ENCODE measurements around the gene ALDH1A3. TPM values are rescaled to one million over a fixed set of nuclear protein-coding genes. Genes with fewer than 3 reads are reported as not detected.
A peak's percentile ranks its signal among the peaks of the same experiment; 100 is the strongest.
"Not testable (repeated sequence)": the region's sequence is repeated elsewhere in the genome, so short reads cannot be mapped to it uniquely, and the experiment has no call there.

The ALDH1A3 gene
- total and polyA plus RNA-seq, 7 experiments from 2014 or later: not detected

GRCh38 chr15:100849021-100849854, 30.4 kb upstream of the ALDH1A3 start:
- Histone ChIP-seq H3K4me1 (ENCODE audit: control insufficient read depth in 2 of 2, insufficient read depth in 2 of 2, low read length in 2 of 2) (no peaks in the 10 kb centered on the region), H3K27me3 (ENCODE audit: control insufficient read depth in 2 of 2, insufficient read depth in 2 of 2, low read length in 2 of 2) (no peaks in the 10 kb centered on the region), H3K36me3 (ENCODE audit: control insufficient read depth in 2 of 3, insufficient read depth in 3 of 3, low read length in 3 of 3) (no peaks in the 10 kb centered on the region), H3K27ac (ENCODE audit: low read depth, low read length) (no peak overlapping the region), H3K4me3 (ENCODE audit: low read length) (peak overlapping the region; percentile 36), H3K9me3 (ENCODE audit: control insufficient read depth in 2 of 3, low read length in 3 of 3) (no peaks in the 10 kb centered on the region)
- Mint-ChIP-seq H3K9me3 (peaks cover 0 to 1% (median 0%) of the 10 kb centered on the region in 11 donors), H3K4me3 (peak overlapping the region; percentile 82 to 91 (median 88)), H3K36me3 (peaks cover 0 to 4% (median 0%) of the 10 kb centered on the region in 5 donors), H3K27ac (peak overlapping the region in 8 of 9 donors; percentile 18 to 85 (median 62)), H3K4me1 (peaks cover 0 to 13% (median 7%) of the 10 kb centered on the region in 7 donors), H3K27me3 (peaks cover 2 to 33% (median 17%) of the 10 kb centered on the region in 5 donors)
- DNase-seq (peak; percentile 25 to 67 (median 45)), ATAC-seq (peak; percentile 93)
- CTCF ChIA-PET: no interaction called here
- POLR2A ChIA-PET: interaction anchor here (1.0 kb wide), 1 partner anchor 37 kb away, joined by 4 read pairs; no protein-coding TSS in a partner anchor
- intact Hi-C loops (cut with micrococcal nuclease): loop anchor here in 1 of 2 donors (5.0 kb wide), 1 partner anchor 158 kb away; no protein-coding TSS in a partner anchor

DNA sequence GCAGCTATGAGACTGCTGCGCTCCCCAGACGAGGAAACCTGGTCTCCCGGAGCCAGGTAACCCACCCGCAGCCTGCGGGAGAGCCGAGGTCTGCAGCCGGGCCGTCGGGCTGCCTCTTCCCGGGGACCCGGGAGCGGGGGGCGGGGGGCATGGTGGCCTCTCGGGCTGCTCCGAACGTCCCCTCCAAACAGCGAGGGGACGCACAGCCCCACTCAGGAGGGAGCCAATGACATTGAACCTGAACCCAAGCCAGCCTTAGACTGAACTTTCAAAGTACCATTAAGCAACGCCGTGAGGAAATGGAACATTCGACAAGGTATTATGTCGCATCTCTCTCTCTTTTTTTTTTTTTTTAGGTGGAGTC, 29.8 kb upstream of the ALDH1A3 start:
- intact Hi-C loops (cut with micrococcal nuclease): loop anchor here in 1 of 2 donors (5.0 kb wide), 1 partner anchor 157 kb away; no protein-coding TSS in a partner anchor
- Mint-ChIP-seq H3K9me3 (peaks cover 0 to 1% (median 0%) of the 10 kb centered on the region in 11 donors), H3K27me3 (peaks cover 0 to 33% (median 17%) of the 10 kb centered on the region in 5 donors), H3K27ac (no peak overlapping the region), H3K4me3 (peak overlapping the region; percentile 82 to 91 (median 88)), H3K4me1 (peaks cover 0 to 13% (median 7%) of the 10 kb centered on the region in 7 donors), H3K36me3 (peaks cover 0 to 4% (median 0%) of the 10 kb centered on the region in 5 donors)
- POLR2A ChIA-PET: interaction anchor here (1.0 kb wide), 1 partner anchor 38 kb away, joined by 4 read pairs; no protein-coding TSS in a partner anchor
- Histone ChIP-seq H3K27ac (ENCODE audit: low read depth, low read length) (no peak overlapping the region), H3K4me1 (ENCODE audit: control insufficient read depth in 2 of 2, insufficient read depth in 2 of 2, low read length in 2 of 2) (no peaks in the 10 kb centered on the region), H3K36me3 (ENCODE audit: control insufficient read depth in 2 of 3, insufficient read depth in 3 of 3, low read length in 3 of 3) (no peaks in the 10 kb centered on the region), H3K9me3 (ENCODE audit: control insufficient read depth in 2 of 3, low read length in 3 of 3) (no peaks in the 10 kb centered on the region), H3K27me3 (ENCODE audit: control insufficient read depth in 2 of 2, insufficient read depth in 2 of 2, low read length in 2 of 2) (no peaks in the 10 kb centered on the region), H3K4me3 (ENCODE audit: low read length) (peak overlapping the region; percentile 36)
- ATAC-seq: no peak
- DNase-seq: no peak
- CTCF ChIA-PET: no interaction called here

DNA sequence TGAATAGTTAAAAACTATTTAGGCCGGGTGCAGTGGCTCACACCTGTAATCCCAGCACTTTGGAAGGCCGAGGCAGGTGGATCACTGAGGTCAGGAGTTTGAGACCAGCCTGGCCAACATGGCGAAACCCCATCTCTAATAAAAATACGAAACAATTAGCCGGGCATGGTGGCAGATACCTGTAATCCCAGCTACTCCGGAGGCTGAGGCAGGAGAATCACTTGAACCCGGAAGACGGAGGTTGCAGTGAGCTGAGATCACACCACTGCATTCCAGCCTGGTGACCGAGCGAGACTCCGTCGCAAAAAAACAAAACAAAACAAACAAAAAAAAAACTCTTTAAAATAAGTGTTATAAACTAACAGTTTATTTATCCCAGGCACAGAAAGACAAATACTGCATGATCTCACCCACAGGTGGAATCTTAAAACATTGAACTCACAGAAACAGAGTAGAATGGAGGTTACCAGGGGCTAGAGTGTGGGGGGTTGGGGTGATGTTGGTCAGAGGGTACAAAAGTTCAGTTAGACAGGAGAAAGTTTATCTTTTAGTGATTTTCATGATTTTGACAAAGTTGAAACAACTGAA, 28.1 kb upstream of the ALDH1A3 start:
- H3K36me3 ChIP-seq (ENCODE audit: control insufficient read depth in 2 of 3, insufficient read depth in 3 of 3, low read length in 3 of 3); H3K4me3 ChIP-seq (ENCODE audit: low read length); H3K27ac ChIP-seq (ENCODE audit: low read depth, low read length); CTCF ChIA-PET; ATAC-seq; intact Hi-C loops (cut with micrococcal nuclease); H3K27ac Mint-ChIP-seq; H3K9me3 Mint-ChIP-seq; POLR2A ChIA-PET; DNase-seq; H3K4me1 ChIP-seq (ENCODE audit: control insufficient read depth in 2 of 2, insufficient read depth in 2 of 2, low read length in 2 of 2); H3K27me3 ChIP-seq (ENCODE audit: control insufficient read depth in 2 of 2, insufficient read depth in 2 of 2, low read length in 2 of 2); H3K36me3 Mint-ChIP-seq; H3K9me3 ChIP-seq (ENCODE audit: control insufficient read depth in 2 of 3, low read length in 3 of 3): not testable (repeated sequence)
- peaks cover 0 to 13% (median 7%) of the 10 kb centered on the region in 7 donors for H3K4me1 Mint-ChIP-seq
- H3K27me3 Mint-ChIP-seq: peaks cover 0 to 33% (median 22%) of the 10 kb centered on the region in 5 donors
- H3K4me3 Mint-ChIP-seq: peak overlapping the region in 1 of 10 donors; percentile 82

DNA sequence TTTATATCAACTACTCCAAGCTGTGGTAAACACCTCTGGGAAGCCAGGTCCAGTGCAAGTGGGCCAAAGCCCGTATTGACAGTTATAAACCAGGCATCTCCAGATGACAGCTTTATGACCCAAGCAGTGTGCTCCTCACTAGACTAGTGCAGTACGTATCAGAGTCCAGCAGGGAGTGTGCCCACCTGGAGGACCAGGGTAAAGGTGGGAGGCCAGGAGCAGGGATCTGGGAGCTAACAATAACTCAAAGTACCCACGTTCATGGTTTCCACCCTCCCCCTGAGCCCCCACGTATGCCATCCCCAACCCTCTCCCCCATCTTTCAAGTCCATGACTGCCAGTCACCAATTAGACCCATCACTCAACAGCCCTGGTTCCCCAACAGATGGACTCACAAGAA, 27.0 kb upstream of the ALDH1A3 start:
- Histone ChIP-seq H3K9me3 (ENCODE audit: control insufficient read depth in 2 of 3, low read length in 3 of 3) (no peaks in the 10 kb centered on the region), H3K4me3 (ENCODE audit: low read length) (no peak overlapping the region), H3K27me3 (ENCODE audit: control insufficient read depth in 2 of 2, insufficient read depth in 2 of 2, low read length in 2 of 2) (no peaks in the 10 kb centered on the region), H3K27ac (ENCODE audit: low read depth, low read length) (no peak overlapping the region), H3K36me3 (ENCODE audit: control insufficient read depth in 2 of 3, insufficient read depth in 3 of 3, low read length in 3 of 3) (no peaks in the 10 kb centered on the region), H3K4me1 (ENCODE audit: control insufficient read depth in 2 of 2, insufficient read depth in 2 of 2, low read length in 2 of 2) (no peaks in the 10 kb centered on the region)
- no peak overlapping the region for H3K27ac Mint-ChIP-seq
- DNase-seq (no peak), ATAC-seq (no peak)
- peaks cover 0 to 28% (median 16%) of the 10 kb centered on the region in 5 donors for H3K27me3 Mint-ChIP-seq
- ChIA-PET CTCF (no interaction called here), POLR2A (no interaction called here)
- peaks cover 0 to 13% (median 7%) of the 10 kb centered on the region in 7 donors for H3K4me1 Mint-ChIP-seq
- no peak overlapping the region for H3K4me3 Mint-ChIP-seq
- peaks cover 0 to 4% (median 0%) of the 10 kb centered on the region in 5 donors for H3K36me3 Mint-ChIP-seq
- H3K9me3 Mint-ChIP-seq: no peaks in the 10 kb centered on the region
- intact Hi-C loops (cut with micrococcal nuclease): no loop called here

- intact Hi-C loops (cut with micrococcal nuclease): no loop called here
- peaks cover 0 to 4% (median 0%) of the 10 kb centered on the region in 5 donors for H3K36me3 Mint-ChIP-seq
- POLR2A ChIA-PET: no interaction called here
- no peak for DNase-seq
- no peaks in the 10 kb centered on the region for H3K9me3 Mint-ChIP-seq
- H3K4me1 Mint-ChIP-seq: peaks cover 0 to 13% (median 7%) of the 10 kb centered on the region in 7 donors
- no peak overlapping the region for H3K27ac ChIP-seq (ENCODE audit: low read depth, low read length)
- no peak overlapping the region for H3K4me3 Mint-ChIP-seq
- H3K36me3 ChIP-seq (ENCODE audit: control insufficient read depth in 2 of 3, insufficient read depth in 3 of 3, low read length in 3 of 3): no peaks in the 10 kb centered on the region
- ATAC-seq: no peak
- CTCF ChIA-PET: no interaction called here
- H3K27ac Mint-ChIP-seq: no peak overlapping the region
- no peaks in the 10 kb centered on the region for H3K4me1 ChIP-seq (ENCODE audit: control insufficient read depth in 2 of 2, insufficient read depth in 2 of 2, low read length in 2 of 2)
- peaks cover 0 to 19% (median 18%) of the 10 kb centered on the region in 5 donors for H3K27me3 Mint-ChIP-seq
- H3K9me3 ChIP-seq (ENCODE audit: control insufficient read depth in 2 of 3, low read length in 3 of 3): no peaks in the 10 kb centered on the region
- H3K4me3 ChIP-seq (ENCODE audit: low read length): no peak overlapping the region
- no peaks in the 10 kb centered on the region for H3K27me3 ChIP-seq (ENCODE audit: control insufficient read depth in 2 of 2, insufficient read depth in 2 of 2, low read length in 2 of 2)
These were observed 25.8 kb upstream of the ALDH1A3 start for GRCh38 chr15:100853676-100854440.

- Mint-ChIP-seq H3K27me3 (peaks cover 0 to 9% (median 2%) of the 10 kb centered on the region in 5 donors), H3K27ac (no peak overlapping the region), H3K9me3 (peaks cover 0 to 12% (median 0%) of the 10 kb centered on the region in 11 donors), H3K4me3 (no peak overlapping the region), H3K4me1 (no peaks in the 10 kb centered on the region), H3K36me3 (peaks cover 0 to 6% (median 0%) of the 10 kb centered on the region in 5 donors)
- intact Hi-C loops (cut with micrococcal nuclease): no loop called here
- CTCF ChIA-PET: no interaction called here
- H3K27ac ChIP-seq (ENCODE audit: low read depth, low read length): no peak overlapping the region
- no peaks in the 10 kb centered on the region for H3K36me3 ChIP-seq (ENCODE audit: control insufficient read depth in 2 of 3, insufficient read depth in 3 of 3, low read length in 3 of 3)
- no peaks in the 10 kb centered on the region for H3K9me3 ChIP-seq (ENCODE audit: control insufficient read depth in 2 of 3, low read length in 3 of 3)
- ATAC-seq (no peak), DNase-seq (no peak)
- no peaks in the 10 kb centered on the region for H3K27me3 ChIP-seq (ENCODE audit: control insufficient read depth in 2 of 2, insufficient read depth in 2 of 2, low read length in 2 of 2)
- H3K4me1 ChIP-seq (ENCODE audit: control insufficient read depth in 2 of 2, insufficient read depth in 2 of 2, low read length in 2 of 2): no peaks in the 10 kb centered on the region
- POLR2A ChIA-PET: no interaction called here
- no peak overlapping the region for H3K4me3 ChIP-seq (ENCODE audit: low read length)
These were observed 22.8 kb upstream of the ALDH1A3 start for GRCh38 chr15:100856867-100857266.

Data from naive thymus-derived CD4-positive, alpha-beta T cell (primary cell).